ENCODE results near the gene ARHGAP33.
A peak's percentile ranks its signal among the peaks of the same experiment; 100 is the strongest.
"Not testable (repeated sequence)": the region's sequence is repeated elsewhere in the genome, so short reads cannot be mapped to it uniquely, and the experiment has no call there.

ARHGAP33 gene

GRCh38 chr19:35768082-35768421 lies 7.3 kb upstream of the ARHGAP33 start:
- peaks cover 51% of the 10 kb centered on the region for H3K36me3 ChIP-seq (ENCODE audit: insufficient read depth, low read length)
- H3K4me1 ChIP-seq (ENCODE audit: insufficient read depth, low read length), result no peaks in the 10 kb centered on the region
- H2AFZ ChIP-seq (ENCODE audit: low read depth, low read length), result no peak overlapping the region
- H3K79me2 ChIP-seq (ENCODE audit: insufficient read depth, low read length), result no peaks in the 10 kb centered on the region
- no peak for DNase-seq
- no peak for ATAC-seq (ENCODE audit: insufficient read depth, low read depth)
- H3K27me3 ChIP-seq (ENCODE audit: insufficient read depth, low read length, poor library complexity), result no peaks in the 10 kb centered on the region
- no peaks in the 10 kb centered on the region for H3K9me3 ChIP-seq (ENCODE audit: insufficient read depth, low read length, severe bottlenecking)
- TF ChIP-seq CTCF (IDR thresholded peaks at IDR 0.05; ENCODE audit: borderline replicate concordance, extremely low read depth, low read length, poor library complexity, severe bottlenecking), result no peak
- no peak for TF ChIP-seq EZH2 (IDR thresholded peaks at IDR 0.05; ENCODE audit: borderline replicate concordance, low read depth, low read length, severe bottlenecking)
- H3K4me2 ChIP-seq (ENCODE audit: insufficient read depth, low read length), result no peak overlapping the region
- no peak overlapping the region for H3K27ac ChIP-seq (ENCODE audit: low read length)
- peaks cover 13% of the 10 kb centered on the region for H4K20me1 ChIP-seq (ENCODE audit: insufficient read depth, low read length)
- H3K4me3 ChIP-seq (ENCODE audit: low read depth in 1 of 2, low read length in 2 of 2), result no peak overlapping the region
- H3K9ac ChIP-seq (ENCODE audit: low read depth, low read length), result no peak overlapping the region

- DNase-seq; H3K9ac ChIP-seq (ENCODE audit: low read depth, low read length); ATAC-seq (ENCODE audit: insufficient read depth, low read depth); H3K4me3 ChIP-seq (ENCODE audit: low read depth in 1 of 2, low read length in 2 of 2); H2AFZ ChIP-seq (ENCODE audit: low read depth, low read length); H3K27me3 ChIP-seq (ENCODE audit: insufficient read depth, low read length, poor library complexity); H3K27ac ChIP-seq (ENCODE audit: low read length); H3K9me3 ChIP-seq (ENCODE audit: insufficient read depth, low read length, severe bottlenecking); H3K4me2 ChIP-seq (ENCODE audit: insufficient read depth, low read length): not testable (repeated sequence)
- Histone ChIP-seq H3K4me1 (ENCODE audit: insufficient read depth, low read length) (peaks cover 21% of the 10 kb centered on the region), H3K36me3 (ENCODE audit: insufficient read depth, low read length) (peaks cover 21% of the 10 kb centered on the region), H3K79me2 (ENCODE audit: insufficient read depth, low read length) (peaks cover 18% of the 10 kb centered on the region), H4K20me1 (ENCODE audit: insufficient read depth, low read length) (peaks cover 18% of the 10 kb centered on the region)
Measured at GRCh38 chr19:35772362-35772761, 3.0 kb upstream of the ARHGAP33 start.

- Histone ChIP-seq H3K27me3 (ENCODE audit: insufficient read depth, low read length, poor library complexity) (no peaks in the 10 kb centered on the region), H3K79me2 (ENCODE audit: insufficient read depth, low read length) (peaks cover 26% of the 10 kb centered on the region), H3K36me3 (ENCODE audit: insufficient read depth, low read length) (peaks cover 21% of the 10 kb centered on the region), H3K4me1 (ENCODE audit: insufficient read depth, low read length) (peaks cover 28% of the 10 kb centered on the region), H3K9me3 (ENCODE audit: insufficient read depth, low read length, severe bottlenecking) (no peaks in the 10 kb centered on the region), H3K27ac (ENCODE audit: low read length) (no peak overlapping the region), H3K4me2 (ENCODE audit: insufficient read depth, low read length) (no peak overlapping the region), H3K9ac (ENCODE audit: low read depth, low read length) (no peak overlapping the region), H4K20me1 (ENCODE audit: insufficient read depth, low read length) (peaks cover 24% of the 10 kb centered on the region; the same call in 1 of the 2 replicates), H2AFZ (ENCODE audit: low read depth, low read length) (no peak overlapping the region), H3K4me3 (ENCODE audit: low read depth in 1 of 2, low read length in 2 of 2) (no peak overlapping the region)
- no peak for ATAC-seq (ENCODE audit: insufficient read depth, low read depth)
- TF ChIP-seq EZH2 (IDR thresholded peaks at IDR 0.05; ENCODE audit: borderline replicate concordance, low read depth, low read length, severe bottlenecking) (no peak), CTCF (IDR thresholded peaks at IDR 0.05; ENCODE audit: borderline replicate concordance, extremely low read depth, low read length, poor library complexity, severe bottlenecking) (no peak)
- no peak for DNase-seq
Measured at GRCh38 chr19:35773020-35773806, 2.2 kb upstream of the ARHGAP33 start.

- peak overlapping the region; percentile 45; the same call in 1 of the 2 replicates for H3K27ac ChIP-seq (ENCODE audit: low read length)
- no peak for ATAC-seq (ENCODE audit: insufficient read depth, low read depth)
- H3K4me1 ChIP-seq (ENCODE audit: insufficient read depth, low read length), result peaks cover 29% of the 10 kb centered on the region
- no peaks in the 10 kb centered on the region for H3K9me3 ChIP-seq (ENCODE audit: insufficient read depth, low read length, severe bottlenecking)
- no peaks in the 10 kb centered on the region for H3K27me3 ChIP-seq (ENCODE audit: insufficient read depth, low read length, poor library complexity)
- H4K20me1 ChIP-seq (ENCODE audit: insufficient read depth, low read length), result peaks cover 26% of the 10 kb centered on the region; the same call in 1 of the 2 replicates
- peak overlapping the region; percentile 33; the same call in 1 of the 2 replicates for H3K9ac ChIP-seq (ENCODE audit: low read depth, low read length)
- H2AFZ ChIP-seq (ENCODE audit: low read depth, low read length), result peak overlapping the region; percentile 79
- H3K36me3 ChIP-seq (ENCODE audit: insufficient read depth, low read length), result peaks cover 24% of the 10 kb centered on the region
- H3K4me3 ChIP-seq (ENCODE audit: low read depth in 1 of 2, low read length in 2 of 2), result peak overlapping the region in 1 of 2 experiments; percentile 48; a peak in 2 of 4 replicates
- no peak for TF ChIP-seq EZH2 (IDR thresholded peaks at IDR 0.05; ENCODE audit: borderline replicate concordance, low read depth, low read length, severe bottlenecking)
- no peak for TF ChIP-seq CTCF (IDR thresholded peaks at IDR 0.05; ENCODE audit: borderline replicate concordance, extremely low read depth, low read length, poor library complexity, severe bottlenecking)
- peak overlapping the region; percentile 65 for H3K4me2 ChIP-seq (ENCODE audit: insufficient read depth, low read length)
- H3K79me2 ChIP-seq (ENCODE audit: insufficient read depth, low read length), result peaks cover 34% of the 10 kb centered on the region
- DNase-seq, result no peak
Measured at GRCh38 chr19:35774274-35775045, 904 bp upstream of the ARHGAP33 start.

Data from DND-41 (cell line).